Suprapubic skin (tissue), 4 donors: ENCODE measurements around the gene MARCHF6.

Experiments
- CTCF ChIP-seq, 2 donors: fragments of 200-600 bp in 1 of 2; fragments of 450-650 bp in 1 of 2; sonication (generic) in 1 of 2; IDR thresholded peaks; one replicate each; pipeline ENCODE4 v1.5.1; 2016 to 2019; ENCODE audit warnings: antibody characterized with exemption in 2 of 2, mild to moderate bottlenecking in 1 of 2, moderate library complexity in 1 of 2
- POLR2A ChIP-seq, 2 donors: fragments of 450-650 bp; IDR thresholded peaks; one replicate each; pipeline ENCODE4 v1.6.1; 2017; ENCODE audit warnings: antibody characterized with exemption in 2 of 2, mild to moderate bottlenecking in 2 of 2, moderate library complexity in 2 of 2
- POLR2AphosphoS5 ChIP-seq, 3 donors: sonication (generic); formaldehyde crosslinking; IDR thresholded peaks; one replicate each; pipeline ENCODE4 v1.6.1; 2017; ENCODE audit warnings: antibody characterized with exemption in 3 of 3

DNA sequence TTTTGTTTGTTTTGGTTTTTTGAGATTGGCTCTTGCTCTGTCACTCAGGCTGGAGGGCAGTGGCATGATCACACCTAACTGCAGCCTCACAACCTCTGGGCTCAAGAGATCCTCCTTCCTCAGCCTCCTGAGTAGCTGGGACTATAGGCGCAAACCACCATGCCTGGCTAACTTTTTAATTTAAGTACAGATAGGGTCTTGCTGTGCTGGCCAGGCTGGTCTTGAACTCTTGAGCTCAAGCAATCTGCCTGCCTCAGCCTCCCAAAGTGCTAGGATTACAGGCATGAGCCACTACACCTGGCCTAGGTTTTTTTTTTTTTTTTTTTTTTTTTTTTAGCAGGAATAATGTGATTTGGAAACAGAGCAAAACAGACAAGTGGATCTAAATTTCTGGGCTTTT lies 37.6 kb downstream of the MARCHF6 start:
- TF ChIP-seq POLR2A (IDR thresholded peaks at IDR 0.05): no peak
- TF ChIP-seq CTCF (IDR thresholded peaks at IDR 0.05): no peak
- TF ChIP-seq POLR2AphosphoS5 (IDR thresholded peaks at IDR 0.05): no peak
